HG02678 (cell line): ENCODE data around the gene PDHX.

Source experiments
- ATAC-seq: cut with Tn5 transposase; IDR thresholded peaks from one replicate; pipeline ENCODE4 v1.9.1; 2021; ENCODE audit warnings: mild to moderate bottlenecking, moderate library complexity; ENCODE audit not compliant: unreplicated experiment

Gene PDHX

GRCh38 chr11:34953955-34954354 is 37.5 kb downstream of the PDHX start:
- no peak for ATAC-seq

GRCh38 chr11:34957206-34957605 is 40.8 kb downstream of the PDHX start:
- ATAC-seq = no peak

GRCh38 chr11:34957606-34958005 is 41.2 kb downstream of the PDHX start:
- no peak for ATAC-seq

- ATAC-seq = no peak
Measured at GRCh38 chr11:34959770-34960169, 43.4 kb downstream of the PDHX start.

GRCh38 chr11:34960277-34960676 is 43.9 kb downstream of the PDHX start:
- no peak for ATAC-seq

GRCh38 chr11:34962034-34962433 is 45.6 kb downstream of the PDHX start:
- ATAC-seq = no peak

GRCh38 chr11:34963351-34963750 is 46.9 kb downstream of the PDHX start:
- no peak for ATAC-seq

- no peak for ATAC-seq
Measured at GRCh38 chr11:34964610-34965331, 48.4 kb downstream of the PDHX start.

GRCh38 chr11:34968862-34969261 is 52.4 kb downstream of the PDHX start:
- no peak for ATAC-seq

GRCh38 chr11:34970033-34970432 is 53.6 kb downstream of the PDHX start:
- ATAC-seq = no peak

GRCh38 chr11:34970480-34970879 is 54.1 kb downstream of the PDHX start:
- ATAC-seq = no peak

GRCh38 chr11:34971928-34972327 is 55.5 kb downstream of the PDHX start:
- ATAC-seq = no peak

- no peak for ATAC-seq
Measured at GRCh38 chr11:34972366-34972765, 55.9 kb downstream of the PDHX start.

GRCh38 chr11:34972892-34973291 is 56.5 kb downstream of the PDHX start:
- ATAC-seq = no peak

GRCh38 chr11:34975482-34975881 is 59.1 kb downstream of the PDHX start:
- ATAC-seq = no peak

GRCh38 chr11:34976496-34977088 is 60.2 kb downstream of the PDHX start:
- no peak for ATAC-seq

- no peak for ATAC-seq
Measured at GRCh38 chr11:34977089-34977912, 60.9 kb downstream of the PDHX start.

- ATAC-seq = no peak
Measured at GRCh38 chr11:34978236-34979191, 62.1 kb downstream of the PDHX start.

- ATAC-seq = no peak
Measured at GRCh38 chr11:34984514-34984913, 68.1 kb downstream of the PDHX start.

- ATAC-seq = no peak
Measured at GRCh38 chr11:34986883-34987520, 70.6 kb downstream of the PDHX start.
